GM12872 (cell line): ENCODE results near the gene TSSK2.

Experiments
- TF ChIP-seq, protein P1 (sequence below): IDR thresholded peaks from 3 replicates; pipeline ENCODE4 v1.5.1; 2011; ENCODE audit warnings: low read depth, mild to moderate bottlenecking, low read length, moderate library complexity; ENCODE audit not compliant: insufficient read depth

Gene TSSK2

DNA sequence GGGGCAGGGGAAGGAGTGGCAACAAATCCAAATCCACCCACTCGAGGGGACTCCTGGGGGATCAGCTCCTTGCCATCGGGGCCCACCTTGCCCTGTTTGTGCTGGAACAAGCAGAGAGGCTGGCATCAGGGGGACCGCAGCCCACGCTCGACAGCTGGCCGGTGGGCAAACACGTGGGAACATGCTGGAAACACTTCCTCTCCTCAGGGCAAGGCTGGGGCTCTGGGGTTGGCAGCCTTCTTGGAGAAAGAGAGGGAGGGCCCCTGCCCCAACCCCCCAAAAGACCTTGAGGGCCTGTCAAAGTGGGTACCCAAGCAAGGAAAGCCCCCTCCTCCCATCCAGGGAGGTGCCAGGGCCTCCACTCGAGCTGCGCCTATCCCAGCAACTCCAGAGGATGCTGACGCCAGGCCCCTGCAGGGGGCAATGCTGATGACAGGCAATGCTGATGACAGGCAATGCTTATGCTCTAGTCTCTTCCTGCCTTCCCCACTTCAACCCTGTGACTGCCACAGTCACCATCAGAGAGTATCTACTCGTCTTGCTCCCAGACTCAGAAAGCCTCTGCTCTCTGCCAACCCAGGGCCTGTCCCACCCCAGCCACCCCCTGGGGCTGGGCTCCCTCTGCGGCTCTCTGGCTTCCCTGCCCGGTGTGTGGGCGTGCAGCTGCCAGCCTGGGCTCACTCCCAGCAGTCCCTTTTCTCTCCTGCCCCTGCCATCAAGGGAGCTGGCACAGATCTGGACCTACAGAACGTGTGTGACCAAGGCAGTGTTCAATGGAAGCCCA is 7.3 kb downstream of the TSSK2 start:
- TF ChIP-seq, protein P1, sequence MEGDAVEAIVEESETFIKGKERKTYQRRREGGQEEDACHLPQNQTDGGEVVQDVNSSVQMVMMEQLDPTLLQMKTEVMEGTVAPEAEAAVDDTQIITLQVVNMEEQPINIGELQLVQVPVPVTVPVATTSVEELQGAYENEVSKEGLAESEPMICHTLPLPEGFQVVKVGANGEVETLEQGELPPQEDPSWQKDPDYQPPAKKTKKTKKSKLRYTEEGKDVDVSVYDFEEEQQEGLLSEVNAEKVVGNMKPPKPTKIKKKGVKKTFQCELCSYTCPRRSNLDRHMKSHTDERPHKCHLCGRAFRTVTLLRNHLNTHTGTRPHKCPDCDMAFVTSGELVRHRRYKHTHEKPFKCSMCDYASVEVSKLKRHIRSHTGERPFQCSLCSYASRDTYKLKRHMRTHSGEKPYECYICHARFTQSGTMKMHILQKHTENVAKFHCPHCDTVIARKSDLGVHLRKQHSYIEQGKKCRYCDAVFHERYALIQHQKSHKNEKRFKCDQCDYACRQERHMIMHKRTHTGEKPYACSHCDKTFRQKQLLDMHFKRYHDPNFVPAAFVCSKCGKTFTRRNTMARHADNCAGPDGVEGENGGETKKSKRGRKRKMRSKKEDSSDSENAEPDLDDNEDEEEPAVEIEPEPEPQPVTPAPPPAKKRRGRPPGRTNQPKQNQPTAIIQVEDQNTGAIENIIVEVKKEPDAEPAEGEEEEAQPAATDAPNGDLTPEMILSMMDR: no peak

- TF ChIP-seq, protein P1: no peak
These were observed 7.9 kb downstream of the TSSK2 start for GRCh38 chr22:19139001-19139356.

GRCh38 chr22:19139974-19140373 is 8.9 kb downstream of the TSSK2 start:
- TF ChIP-seq, protein P1: no peak

DNA sequence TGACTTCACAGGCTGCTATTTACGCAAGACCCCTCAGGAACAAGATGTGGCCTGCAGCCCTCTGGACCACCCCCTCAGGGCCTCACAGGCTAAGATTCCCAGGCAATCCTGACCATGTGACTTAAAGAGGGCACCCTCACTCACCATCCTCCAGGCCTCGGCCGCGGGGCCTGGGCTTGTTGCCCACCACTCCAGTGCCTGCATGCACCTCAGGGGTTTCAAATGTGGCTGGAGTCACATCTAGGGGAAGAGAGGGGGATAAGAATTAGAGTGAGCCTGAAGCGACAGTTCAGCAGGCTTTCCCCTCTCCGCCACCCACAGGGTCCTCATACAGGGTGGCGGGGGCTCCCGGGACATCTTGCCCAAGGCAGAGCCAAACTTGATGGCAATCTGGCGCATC is 11.3 kb downstream of the TSSK2 start:
- TF ChIP-seq, protein P1: no peak

DNA sequence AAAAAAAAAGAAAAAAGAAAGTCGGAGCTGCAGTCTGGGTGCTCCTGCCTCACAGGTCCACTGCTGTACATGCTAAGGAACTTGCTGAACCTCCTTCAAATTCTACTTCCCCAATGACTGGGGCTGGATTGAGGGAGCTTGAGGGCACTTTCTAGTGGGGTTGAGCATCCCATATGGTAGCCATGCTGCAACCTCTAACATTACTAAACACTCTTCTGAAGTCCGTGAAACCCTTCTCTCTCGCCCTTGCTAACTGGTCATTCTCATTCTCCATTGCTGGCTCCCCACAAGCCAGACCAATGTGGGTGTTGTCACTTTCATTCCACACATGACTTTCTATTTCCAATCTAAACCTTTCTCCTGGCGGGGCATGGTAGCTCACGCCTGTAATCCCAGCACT is 12.1 kb downstream of the TSSK2 start:
- TF ChIP-seq, protein P1: no peak

DNA sequence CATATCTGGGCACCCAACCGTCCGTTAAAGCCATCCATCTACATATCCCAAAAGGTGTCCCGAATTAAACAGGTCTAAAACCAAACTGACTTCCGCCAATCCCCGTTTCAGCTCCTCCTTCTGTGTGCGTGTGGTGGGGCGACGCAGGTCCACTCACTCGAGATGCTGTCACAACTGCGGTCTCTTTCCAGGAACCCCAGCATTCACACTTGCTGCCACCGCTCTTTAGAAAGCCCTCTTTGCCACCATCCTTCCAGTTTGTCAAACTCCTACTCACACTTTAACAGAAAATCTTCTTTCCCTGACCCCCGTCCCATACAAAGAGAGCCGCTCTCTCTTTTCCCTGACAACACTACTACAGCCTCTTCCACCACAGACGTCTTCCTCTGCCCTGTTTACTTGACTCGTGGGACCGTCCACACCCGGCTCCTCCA is 12.9 kb downstream of the TSSK2 start:
- TF ChIP-seq, protein P1: no peak

DNA sequence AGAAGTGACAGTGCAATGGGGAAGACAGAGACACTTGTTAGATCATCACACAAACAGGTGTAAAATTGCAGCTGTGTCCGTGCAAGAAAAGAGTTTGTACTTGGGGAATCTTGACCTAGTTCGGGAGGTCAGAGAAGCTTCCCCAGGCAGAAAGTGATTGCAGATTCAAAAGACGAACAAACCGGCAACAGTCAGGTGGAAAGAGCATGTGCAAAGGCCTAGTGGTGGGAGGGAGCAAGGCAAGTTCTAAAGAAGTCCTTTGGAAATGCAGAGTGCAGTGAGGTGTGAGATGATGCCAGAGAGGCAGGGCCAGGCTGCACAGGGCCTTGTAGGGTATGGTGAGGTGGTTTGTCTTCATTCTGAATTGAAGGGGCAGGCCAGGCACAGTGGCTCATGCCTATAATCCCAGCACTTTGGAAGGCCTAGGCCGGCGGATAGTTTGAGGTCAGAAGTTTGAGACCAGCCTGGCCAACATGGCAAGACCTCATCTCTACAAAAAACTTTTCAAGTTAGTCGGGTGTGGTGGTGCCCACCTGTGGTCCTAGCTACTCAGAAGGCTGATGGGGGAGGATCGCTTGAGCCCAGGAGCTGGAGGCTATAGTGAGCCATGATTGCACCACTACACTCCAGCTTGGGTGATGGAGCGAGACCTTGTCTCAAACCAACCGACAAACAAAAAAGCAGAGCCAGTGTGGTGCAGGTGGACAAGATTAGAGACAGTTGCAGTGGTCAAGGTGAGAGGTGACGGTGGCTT is 15.3 kb downstream of the TSSK2 start:
- TF ChIP-seq, protein P1: no peak
